Erythroblast (primary cell): Measurements from ENCODE around the gene BRF1.

Experiments used
- GATA1 ChIP-seq: IDR thresholded peaks from 2 replicates; pipeline ENCODE4 v1.6.1; 2011; ENCODE audit warnings: low read depth, mild to moderate bottlenecking, control low read depth, low read length, moderate library complexity
- POLR2A ChIP-seq: IDR thresholded peaks from 2 replicates; pipeline ENCODE4 v1.6.1; 2011; ENCODE audit warnings: mild to moderate bottlenecking, low read length

DNA sequence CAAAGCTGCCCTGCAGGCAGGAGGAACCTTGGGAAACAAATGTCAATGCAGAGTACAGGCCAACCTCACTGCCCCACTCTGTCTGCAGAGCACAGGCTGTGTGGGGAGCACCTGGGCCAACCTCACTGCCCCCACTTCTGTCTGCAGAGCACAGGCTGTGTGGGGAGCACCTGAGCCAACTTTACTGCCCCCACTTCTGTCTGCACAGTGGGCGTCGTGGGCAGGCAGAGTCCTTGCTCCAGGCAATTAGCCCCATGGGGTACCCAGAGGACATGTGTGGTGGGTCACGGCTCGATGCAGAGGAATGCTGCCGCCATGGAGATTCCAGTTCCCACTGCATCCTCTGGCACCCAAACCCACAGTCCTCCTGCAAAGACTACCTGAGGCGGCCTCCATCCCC, 26.2 kb downstream of the BRF1 start:
- TF ChIP-seq POLR2A (no peak), GATA1 (no peak)
